Left lobe of liver (tissue), 2 donors: ENCODE measurements around the gene BRD1. TPM values are rescaled to one million over a fixed set of nuclear protein-coding genes. Genes with fewer than 3 reads are reported as not detected.
"Not testable (repeated sequence)": the region's sequence is repeated elsewhere in the genome, so short reads cannot be mapped to it uniquely, and the experiment has no call there.

Experiments used
- ATAC-seq: fragments of 200-7000 bp; cut with Tn5 transposase; one replicate; pipeline ENCODE4 v1.9.1; 2020; ENCODE audit warnings: mild to moderate bottlenecking, moderate library complexity
- DNase-seq: peaks from one replicate; pipeline ENCODE4 v3.0.0-alpha.2; 2020; ENCODE audit warnings: low spot score
- total RNA-seq: library from RNA; stranded (reverse); gene quantifications from one replicate; pipeline ENCODE4 v1.2.1, GENCODE V29; 2021
- donor health status: DM: no; HTN: no; CAD: no; lungs with moderate emphysema.
- donor health status: DM: no; HTN: yes; CAD: no.

The BRD1 gene
- total RNA-seq, 1 donor from 2014 or later: 17.9 TPM

DNA sequence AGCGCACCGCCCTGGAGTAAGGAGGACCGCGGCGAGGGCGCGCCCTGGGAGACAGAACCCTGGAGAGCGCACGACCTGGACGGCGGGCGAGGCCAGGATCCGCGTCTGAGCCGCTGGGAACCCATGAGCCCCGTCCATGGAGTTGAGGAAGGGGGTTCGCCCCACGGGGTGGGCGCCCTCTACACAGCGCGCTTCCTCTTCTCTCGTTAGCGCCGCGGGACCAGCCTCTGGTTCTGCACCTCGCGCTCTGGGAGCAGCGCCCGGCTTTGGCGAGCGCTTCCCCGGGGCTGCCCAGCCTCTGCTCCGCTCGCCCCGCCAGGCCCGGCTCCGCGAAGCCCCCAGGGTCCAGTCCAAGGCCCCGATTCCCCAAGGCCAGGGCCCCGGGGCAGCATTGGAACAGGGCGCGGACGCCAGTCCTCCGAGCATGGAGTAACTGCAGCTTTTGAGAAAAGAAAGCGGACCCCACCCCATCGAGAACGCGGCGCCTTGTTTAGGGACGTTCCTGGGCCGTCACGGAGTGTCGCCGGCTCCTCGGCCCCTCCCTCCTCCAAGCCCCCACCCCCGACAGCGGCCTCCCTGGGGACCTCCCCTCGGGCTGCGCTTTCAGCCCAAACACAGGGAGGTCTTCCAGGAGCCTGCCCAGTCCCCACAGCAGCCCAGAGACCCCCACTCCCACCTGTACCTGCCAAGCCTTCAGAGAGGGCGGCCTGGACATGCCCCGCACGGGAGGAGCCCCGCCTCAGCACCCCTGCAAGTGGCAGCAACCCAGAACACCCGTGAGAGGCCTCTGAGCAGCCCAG, 56.2 kb downstream of the BRD1 start:
- ATAC-seq (no peak), DNase-seq (no peak)

DNA sequence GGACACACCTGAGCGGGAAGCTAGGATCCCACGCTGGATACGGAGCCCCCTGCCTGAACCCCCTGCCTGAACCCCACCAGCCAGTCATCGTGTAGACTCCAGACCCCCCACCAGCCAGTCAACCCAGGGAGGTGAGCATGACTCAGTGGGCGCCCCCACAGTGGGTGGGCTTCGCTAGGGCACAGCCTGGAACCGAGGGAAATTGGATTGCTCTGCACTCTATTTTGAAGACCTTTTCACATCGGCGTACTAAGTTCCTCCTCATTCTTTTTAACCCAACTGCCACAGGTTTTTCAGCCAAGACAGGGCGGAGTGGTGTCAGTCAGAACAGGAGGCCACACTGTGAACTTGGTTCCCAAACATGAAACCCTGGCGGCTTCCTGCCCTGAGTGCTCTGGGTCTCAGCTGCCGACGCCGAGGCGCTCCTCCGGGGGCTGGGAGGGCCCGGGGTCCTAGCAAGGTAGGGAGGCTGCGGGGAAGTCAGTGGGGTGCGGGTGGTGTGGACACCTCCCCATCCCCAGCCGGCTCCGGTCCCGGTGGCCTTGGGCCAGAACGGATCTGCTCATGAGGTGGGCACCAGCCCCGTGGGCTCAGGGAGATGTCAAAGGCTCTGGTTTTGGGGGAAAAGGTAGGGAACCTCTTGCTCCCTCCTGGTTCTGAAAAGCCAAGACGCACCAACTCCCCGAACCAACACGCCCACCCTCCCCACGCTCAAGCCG, 57.0 kb downstream of the BRD1 start:
- peak; percentile 28 for ATAC-seq
- DNase-seq: no peak

DNA sequence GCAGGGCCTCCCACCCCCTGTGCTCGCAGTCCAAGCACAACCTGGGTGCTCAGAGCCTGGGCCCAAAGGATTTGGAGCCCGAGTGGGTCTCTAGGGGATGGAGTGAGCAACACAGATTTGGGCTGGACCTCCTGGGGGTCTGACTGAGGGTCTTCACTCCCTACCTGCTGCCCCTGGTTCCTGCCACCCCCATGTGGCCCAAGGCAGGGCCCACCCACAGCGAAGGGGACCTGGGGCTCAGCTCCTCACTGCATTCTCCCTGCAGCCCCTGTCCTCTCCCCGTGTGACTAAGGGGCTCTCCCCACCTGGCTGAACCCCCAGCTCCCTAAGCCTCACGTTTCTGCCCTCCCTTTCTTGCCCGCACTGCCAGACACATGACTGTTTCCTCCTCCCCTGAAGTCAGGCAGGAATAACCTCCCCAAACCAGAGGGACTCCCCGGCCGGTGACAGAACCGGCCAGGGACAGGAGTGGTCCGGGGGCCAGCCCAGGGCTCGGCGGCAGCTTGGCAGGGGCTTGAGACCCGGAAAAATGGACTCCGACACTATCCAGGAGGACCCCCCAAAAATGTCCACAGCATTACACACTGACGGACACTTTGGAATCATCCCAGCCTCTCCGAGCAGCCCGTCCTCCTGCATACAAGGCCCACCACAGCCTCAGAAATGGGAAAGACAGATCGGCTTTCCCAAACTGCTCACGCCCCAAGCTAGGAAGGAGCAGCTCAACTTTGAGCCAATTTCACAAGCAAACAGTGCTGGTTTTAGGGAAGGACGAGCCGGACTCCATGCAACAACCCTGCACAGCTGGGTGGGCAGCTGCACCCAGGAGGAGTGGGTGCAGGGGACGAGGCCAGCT, 57.8 kb downstream of the BRD1 start:
- ATAC-seq (no peak), DNase-seq (no peak)

DNA sequence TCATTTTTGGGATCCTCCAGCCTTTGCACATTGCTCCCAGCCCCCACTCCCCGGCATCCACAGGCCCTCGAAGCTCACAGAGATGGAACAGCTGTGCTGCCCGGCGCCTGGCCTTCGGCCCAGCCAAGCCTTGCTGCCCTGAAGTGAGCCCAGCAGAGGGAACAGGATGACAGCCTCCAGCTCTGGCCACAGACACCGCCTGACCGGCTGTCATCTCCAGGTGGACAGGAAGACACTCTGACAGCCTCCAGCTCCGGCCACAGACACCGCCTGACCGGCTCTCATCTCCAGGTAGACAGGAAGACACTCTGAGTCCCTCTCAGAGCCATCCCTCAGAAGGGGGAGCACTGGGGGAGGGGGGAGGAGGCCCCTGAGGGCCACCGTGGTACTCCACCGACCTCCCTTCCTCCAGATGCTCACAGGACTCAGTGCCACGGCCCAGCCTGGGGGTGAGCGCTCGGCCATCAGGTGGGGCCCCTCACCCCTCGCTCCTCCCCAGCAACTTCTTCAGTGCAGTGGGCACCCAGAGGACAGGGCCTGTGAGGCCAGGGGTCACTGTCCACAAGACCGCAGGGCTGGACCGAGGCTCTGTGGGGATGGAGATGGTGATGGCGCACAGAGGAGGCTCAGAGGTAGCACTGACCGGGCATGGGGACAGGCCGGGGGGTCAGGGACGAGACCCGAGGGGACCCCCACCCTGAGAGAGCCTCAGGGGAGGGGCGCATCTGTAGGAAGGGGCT, 58.6 kb downstream of the BRD1 start:
- ATAC-seq: peak; percentile 59
- no peak for DNase-seq

DNA sequence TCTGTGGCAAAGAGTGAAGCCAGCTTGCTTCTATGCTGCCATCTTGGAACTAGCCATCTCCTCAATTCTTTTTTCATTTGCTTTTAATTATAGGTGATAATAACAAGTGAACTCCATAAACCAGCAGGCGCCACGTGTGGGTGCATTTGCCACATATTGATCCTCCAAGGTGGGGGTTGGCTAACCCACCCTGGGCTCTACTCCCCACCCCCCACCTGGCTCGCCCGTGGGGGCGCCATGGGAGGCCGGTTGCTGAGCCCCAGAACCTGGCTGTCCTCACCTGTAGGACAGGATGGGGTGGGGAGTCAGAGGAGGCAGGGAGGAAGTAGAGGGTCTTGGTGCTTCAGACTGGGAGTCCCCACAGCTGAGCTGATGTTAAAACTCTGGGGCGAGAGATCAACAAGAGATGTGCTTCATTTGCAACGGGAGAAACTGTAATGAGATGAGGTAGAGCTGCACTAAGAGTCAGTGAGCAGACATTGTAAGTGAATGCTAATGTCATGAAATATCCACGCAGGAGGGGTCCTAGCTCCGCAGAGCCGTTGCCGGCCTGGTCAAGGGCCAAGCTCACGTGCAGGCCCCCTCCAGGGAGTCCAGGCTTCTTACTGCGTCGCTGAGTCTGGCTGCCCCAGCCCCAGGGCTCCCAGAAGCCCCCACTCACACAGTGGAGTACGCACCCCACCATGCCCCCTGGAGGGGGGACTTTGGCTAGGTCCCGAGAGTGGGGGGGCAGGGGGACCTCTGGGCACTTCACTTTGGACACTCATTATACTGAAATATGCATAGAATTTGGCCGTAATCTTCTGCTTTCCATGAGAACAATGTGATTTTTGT, 59.4 kb downstream of the BRD1 start:
- ATAC-seq: no peak
- DNase-seq: peak; percentile 36

DNA sequence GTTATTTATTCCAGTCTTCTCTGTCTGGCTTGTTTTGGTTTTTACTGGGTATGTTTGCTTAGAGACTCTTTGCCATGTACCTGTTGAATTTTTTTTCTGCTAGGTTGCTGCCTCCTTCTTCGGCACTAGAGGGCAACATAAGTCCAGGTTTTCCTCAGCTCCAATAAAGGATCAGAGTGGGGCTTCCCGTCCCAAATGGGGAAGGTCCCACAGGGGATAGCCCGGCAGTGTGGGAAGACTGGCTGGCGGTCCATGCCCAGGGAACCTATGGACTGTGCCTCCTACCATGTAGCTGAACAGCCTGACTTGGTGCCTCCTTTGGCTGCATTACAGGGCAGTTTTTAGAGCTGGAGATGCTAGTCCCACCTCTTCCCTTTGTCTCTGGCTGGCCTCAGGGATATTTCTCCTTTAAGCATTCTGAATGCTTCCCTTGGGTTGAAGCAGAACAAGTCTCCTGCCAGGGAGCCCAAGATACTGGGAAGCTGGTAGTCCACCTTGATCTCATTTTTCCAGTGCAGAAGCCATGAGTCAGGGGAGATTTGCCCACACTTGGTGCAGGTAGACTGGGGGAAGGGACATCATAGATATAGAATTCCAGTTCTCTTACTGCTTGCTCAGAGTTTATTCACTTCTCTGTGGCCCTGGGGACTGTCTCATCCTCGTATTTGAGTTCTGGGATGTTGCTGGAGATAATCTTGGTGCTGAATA, 60.2 kb downstream of the BRD1 start:
- peak; percentile 43 for DNase-seq
- ATAC-seq: peak; percentile 61

DNA sequence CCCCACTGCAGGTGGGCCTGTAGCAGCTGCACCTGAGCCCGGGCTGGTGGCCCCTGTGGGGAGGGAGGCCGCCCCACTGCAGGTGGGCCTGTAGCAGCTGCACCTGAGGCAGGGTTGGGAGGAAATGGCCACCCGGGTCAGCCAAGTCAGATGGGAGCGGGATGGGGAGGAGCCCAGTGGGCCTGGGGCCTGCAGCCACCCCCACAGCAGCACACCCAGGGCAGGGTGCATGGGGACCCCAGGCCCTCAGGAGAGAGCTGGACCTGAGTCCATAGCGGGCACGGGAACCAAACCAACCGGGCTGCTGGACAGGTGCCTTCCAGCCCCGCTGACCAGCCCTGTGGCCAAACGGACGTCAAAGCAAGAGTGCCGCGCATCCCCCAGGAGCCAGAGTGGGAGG, 61.7 kb downstream of the BRD1 start:
- DNase-seq (peak; percentile 42), ATAC-seq (no peak)

DNA sequence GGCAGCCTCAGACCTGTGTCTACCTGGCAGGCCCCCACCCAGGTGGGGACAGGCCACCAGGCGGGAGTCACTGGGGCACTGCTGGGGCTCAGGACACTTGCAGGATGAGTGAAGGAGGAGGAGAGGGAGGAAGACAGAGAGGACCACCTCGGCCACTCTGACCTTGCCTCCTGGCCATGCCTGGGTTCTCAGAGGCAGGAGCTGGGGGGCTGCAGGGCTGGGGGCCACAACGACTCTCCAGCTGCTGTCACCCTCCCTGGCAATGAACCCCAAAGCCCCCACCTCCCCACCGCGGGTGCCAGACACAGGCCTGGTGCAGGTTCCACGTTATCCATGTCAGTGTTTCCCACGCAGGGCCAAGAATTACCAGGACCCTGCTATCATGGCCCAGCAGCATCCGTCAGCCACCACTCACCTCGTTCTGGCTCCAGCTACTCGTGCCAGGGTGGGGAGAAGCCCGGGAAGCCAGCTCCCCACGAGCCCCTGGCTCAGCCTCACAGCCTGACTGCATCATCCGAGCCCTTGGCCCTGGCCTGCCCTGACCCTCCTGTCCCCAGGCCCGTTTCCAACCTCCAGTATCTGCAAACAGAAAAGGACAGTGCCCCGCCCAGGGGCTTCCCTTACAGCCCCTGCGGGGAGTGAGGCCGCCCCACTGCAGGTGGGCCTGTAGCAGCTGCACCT, 62.4 kb downstream of the BRD1 start:
- DNase-seq (peak; percentile 40), ATAC-seq (no peak)

DNA sequence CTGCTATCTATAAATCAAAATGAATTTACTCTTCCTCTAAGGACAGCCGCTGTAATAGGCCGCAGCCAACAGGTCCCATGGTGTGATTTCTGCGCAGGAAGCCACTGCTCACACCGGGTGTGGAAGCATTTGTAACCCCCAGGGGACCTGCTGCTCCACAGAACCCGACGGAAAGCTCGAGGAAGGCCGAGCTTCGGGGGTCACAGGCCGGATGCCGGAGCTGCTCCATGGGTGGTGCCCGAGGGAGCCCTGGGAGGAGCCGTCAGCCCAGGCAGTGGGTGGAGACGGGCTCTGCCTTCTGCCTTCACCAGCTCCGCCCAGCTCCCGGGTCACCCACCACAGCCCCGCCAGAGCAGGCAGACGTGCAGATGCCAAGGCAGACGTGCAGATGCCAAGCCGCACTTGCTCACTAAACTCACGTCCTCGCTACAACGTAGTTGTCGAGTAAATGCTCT, 63.5 kb downstream of the BRD1 start:
- no peak for ATAC-seq

DNA sequence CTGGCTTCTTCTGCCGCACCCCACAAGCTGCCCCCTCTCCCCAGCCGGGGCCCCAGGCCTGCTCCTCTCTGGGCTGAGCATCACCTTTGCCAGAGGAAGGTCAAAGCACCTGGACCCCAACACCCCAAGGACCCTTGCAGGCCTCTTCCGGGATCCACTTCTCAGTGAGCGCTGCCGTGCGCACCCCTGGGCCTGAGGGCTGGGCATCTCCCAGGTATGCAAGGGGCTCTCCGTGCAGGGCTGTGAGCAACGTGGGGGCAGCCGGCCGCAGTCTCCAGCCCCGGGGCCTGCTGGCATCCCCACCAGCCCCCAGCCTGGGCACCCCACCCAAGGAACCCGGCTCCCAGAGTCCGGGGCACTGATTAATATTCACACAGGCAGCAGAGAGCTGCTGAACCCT, 64.0 kb downstream of the BRD1 start:
- no peak for ATAC-seq
- peak; percentile 39 for DNase-seq

More for the DNA sequence above, 63.5 kb downstream of the BRD1 start:
- DNase-seq: peak; percentile 38

DNA sequence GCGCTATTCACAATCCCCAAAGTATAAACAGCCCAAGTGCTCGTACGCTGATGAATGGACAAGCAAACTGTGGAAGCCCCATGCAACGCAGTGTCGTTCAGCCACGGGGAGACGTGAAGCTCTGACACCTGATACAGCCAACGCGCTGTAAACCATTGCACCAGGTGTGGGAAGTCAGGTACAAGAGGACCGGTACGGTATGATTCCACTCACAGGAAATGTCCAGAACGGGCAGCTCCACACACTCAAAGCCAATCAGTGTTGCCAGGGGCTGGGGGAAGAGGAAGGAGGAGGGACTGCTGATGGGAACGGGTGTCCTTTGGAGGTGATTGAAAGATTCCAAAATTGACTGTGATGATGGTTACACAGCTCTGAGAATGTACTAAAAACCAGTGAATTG, 64.5 kb downstream of the BRD1 start:
- no peak for ATAC-seq
- DNase-seq: peak; percentile 29

DNA sequence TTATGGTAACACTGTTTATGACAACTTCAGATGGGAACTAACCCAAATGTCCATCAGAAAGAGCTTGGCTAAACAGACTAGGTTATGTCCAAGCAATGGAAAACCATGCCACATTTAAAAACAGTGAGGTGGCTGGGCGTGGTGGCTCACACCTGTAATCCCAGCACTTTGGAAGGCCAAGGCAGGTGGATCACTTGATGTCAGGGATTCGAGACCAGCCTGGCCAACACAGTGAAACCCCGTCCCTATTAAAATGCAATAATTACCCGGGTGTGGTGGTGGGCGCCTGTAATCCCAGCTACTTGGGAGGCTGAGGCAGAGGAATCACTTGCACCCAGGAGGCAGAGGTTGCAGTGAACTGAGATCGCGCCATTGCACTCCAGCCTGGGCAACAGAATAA, 65.1 kb downstream of the BRD1 start:
- DNase-seq, ATAC-seq: not testable (repeated sequence)

DNA sequence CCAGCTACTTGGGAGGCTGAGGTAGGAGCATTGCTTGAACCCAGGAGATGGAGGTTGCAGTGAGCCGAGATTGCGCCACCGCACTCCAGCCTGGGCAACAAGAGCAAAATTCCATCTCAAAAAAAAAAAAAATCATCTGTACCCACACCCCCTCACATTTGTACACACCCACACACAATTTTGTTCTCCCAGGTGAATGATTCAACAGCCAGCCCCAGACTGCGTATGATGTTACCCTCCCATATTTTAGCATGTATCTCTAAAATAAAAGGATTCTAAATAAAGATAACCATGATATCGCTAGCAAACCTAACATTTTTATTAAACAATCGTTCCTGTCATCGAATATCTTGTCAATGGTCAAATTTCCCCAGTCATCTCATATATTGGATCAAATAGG, 65.8 kb downstream of the BRD1 start:
- ATAC-seq: no peak

DNA sequence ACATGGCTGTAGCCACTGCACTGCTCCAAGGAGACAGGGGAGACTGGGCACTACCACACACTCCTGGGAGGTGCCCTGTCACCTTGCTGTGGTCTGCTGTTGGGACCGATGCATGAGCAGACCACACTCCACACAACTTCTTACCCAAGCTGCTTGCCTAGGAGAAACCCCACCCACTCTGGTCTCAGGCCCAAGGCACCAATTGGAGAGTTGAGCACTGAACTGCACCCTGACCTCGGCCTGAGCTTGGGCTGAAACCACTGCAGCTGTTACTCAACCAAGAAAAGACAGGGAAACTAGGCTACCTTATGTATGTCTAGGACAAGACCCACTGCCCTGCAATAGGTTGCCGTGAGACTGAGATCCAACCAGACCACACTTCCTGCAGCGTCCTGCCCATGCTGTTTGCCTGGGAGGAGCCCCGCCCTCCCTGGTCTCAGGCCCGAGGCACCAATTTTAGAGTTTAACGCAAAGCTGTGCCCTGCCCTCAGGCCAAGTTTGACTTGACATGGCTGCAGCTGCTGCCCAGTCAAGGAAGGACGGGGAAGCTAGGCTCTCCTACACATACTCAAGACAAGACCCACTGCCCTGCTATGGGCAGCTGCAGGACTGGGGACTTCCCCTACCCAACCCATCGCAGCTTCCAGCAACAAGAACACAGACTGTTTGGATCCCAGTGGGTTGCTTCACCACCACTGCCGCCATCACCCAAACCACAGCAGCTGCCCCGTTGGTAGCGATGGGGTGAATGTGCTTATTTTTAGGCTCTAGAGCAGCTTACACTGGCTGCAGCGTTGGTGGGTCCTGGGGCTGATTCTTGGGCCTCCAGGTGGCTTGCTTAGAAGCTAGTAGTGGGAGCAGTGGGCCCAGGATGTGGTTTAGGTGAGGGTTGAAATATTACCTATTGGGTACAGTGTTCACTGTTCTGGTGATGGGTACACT, 66.8 kb downstream of the BRD1 start:
- ATAC-seq (no peak), DNase-seq (peak; percentile 35)

More for the DNA sequence above, 65.8 kb downstream of the BRD1 start:
- no peak for DNase-seq

DNA sequence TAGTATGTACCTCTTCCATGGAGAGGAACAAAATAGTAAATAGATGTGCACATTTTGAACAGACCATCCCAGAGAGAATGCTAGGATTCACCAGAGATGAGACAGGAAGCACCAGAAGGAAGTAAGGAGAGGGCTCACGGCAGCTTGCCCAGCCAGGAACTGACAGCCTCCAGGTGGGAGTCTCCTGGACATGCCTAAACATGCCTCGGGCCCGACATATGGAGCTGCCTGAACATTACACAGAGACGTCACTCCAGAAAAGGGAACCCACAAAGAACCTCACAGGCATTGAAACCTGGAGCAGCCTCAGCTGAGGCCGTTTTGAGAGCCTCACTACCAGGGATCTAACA, 67.4 kb downstream of the BRD1 start:
- ATAC-seq (no peak), DNase-seq (no peak)

DNA sequence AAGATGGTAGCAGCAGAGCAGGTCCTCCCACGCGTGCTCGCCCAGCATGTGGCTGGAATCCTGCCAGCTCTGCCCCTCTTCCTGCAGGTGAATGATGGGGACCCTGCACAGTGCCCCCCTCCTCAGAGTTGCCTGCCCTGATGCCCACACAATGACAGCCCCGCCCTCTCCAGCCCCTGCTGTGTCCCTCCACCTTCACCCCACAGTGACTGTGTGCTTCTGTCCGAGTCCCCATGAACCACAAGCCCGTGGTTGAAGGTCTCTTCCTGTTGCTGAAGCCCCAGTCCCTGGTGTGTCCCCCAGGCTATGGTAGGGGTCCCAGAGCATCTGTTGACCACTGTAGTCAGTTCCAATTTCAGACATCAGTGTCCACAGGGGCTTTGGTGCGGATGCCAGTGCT, 71.0 kb downstream of the BRD1 start:
- peak; percentile 38 for DNase-seq
- ATAC-seq: no peak

DNA sequence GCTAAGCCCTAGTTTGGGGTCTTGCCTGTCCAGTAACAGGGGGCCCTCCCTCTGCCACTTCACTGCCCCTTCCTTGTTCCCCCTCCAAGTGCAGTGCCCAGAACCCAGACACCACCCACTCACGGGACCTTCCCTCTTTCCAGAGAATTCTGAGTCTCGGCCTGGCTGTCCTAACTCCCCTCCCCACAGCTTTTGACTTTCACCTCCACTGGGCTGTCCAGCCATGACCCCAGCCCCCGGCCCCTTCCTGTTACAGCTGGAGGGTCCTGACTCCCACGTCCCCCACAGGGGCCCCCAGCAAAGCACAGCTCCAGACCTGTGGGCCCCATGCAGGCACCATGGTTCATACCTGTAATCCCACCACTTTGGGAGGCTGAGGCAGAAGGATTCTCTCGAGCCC, 71.5 kb downstream of the BRD1 start:
- peak; percentile 35 for DNase-seq
- ATAC-seq: no peak

DNA sequence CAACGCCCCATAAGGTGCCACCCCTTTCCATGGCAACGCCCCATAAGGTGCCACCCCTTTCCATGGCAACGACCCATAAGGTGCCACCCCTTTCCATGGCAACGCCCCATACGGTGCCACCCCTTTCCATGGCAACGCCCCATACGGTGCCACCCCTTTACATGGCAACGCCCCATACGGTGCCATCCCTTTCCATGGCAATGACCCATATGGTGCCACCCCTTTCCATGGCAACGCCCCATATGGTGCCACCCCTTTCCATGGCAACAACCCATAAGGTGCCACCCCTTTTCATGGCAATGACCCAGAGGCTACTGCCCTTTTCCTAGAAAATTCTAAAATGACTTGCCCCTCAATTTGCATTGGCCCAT, 72.1 kb downstream of the BRD1 start:
- no peak for DNase-seq

More for the DNA sequence above, 72.1 kb downstream of the BRD1 start:
- ATAC-seq: no peak
